COLO668 (cell line): ENCODE data around the gene SLC22A12.
"Not testable (repeated sequence)": the region's sequence is repeated elsewhere in the genome, so short reads cannot be mapped to it uniquely, and the experiment has no call there.

ENCODE experiments used
- DNase-seq: peaks from one replicate; lab custom pipeline; 2025; ENCODE audit not compliant: unreplicated experiment; lab: John Stamatoyannopoulos, UW

SLC22A12 gene

DNA sequence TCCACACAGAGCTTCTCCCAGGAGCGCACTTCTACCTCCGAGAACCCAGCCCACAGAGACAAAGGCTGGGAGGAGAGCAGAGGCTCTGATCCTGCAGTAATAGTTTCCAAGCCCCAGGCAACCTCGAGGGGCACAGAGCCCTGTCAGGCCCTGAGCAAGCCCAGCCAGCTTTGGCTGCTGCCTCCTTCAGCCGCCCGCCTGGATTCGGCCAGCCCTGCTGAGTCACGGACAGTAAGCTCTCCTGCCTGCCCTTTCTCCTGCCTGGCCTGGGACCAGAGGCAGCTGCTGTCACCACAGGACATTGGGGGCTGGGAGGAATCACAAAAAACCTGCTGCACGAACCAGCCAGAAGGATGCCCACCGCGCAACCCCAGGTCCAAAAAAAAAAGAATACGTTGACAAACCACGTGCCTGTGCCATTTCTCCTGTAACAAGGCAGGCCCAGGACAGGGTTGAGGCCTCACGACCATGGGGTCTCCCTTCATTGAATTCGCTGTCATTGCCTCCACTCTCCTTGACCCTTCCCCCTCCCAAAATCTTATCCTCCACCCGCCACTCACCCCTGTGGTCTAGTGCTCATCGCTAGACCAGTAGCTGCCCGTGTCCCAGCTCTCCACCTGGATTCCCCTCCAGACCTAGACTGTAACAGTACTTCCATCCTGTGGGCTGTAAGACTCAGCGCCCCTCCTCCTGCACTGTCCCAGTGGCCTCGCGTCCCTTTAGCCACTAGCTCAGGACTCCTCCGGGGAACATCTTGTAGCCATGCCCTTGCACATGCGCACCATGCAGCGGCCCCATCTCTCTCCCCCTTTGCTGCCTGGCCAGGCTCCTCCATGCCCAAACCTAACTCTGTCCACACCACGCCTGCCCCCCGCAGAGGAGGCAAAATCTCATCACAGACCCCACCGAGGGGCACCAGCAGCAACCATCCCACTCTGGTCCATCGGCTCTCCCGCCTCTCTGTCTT, 7.4 kb upstream of the SLC22A12 start:
- no peak for DNase-seq

DNA sequence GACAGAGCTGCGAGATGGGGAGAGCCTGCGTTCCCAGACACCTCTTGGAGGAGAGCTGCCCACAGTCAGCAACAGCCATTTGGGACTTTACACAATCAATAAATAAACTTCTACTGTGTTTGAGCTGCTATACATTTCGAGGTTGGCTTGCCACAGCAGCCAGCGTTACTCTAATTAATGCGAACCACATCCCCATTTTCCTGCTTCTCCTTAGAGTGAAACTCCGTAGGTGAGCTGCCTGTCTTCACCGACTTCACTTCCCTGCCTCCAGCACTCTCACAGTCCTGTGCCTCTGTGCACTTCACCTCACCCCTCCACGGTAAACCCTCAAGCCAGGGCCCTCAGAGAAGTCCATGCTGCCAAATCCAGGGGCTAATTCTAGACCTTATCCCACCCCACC, 5.9 kb upstream of the SLC22A12 start:
- DNase-seq, result no peak

DNA sequence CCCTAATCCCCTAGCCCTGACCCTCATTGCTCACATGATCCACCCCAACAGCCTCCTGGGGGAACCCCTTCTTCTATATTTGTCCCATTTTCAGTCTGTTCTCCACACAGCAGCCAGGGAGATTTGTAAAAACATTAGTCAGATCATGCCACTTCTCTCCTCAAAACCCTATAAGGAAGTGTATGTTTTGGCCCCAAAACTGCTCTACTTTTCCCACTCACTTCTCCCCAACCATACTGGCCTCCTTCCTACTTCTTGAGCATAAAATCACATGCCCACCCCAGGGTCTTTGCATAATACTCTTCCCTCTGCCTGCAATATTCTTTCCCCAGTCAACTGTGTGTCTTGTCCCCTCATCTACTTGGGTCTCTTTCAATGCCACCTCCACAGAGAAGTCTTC, 4.7 kb upstream of the SLC22A12 start:
- no peak for DNase-seq

DNA sequence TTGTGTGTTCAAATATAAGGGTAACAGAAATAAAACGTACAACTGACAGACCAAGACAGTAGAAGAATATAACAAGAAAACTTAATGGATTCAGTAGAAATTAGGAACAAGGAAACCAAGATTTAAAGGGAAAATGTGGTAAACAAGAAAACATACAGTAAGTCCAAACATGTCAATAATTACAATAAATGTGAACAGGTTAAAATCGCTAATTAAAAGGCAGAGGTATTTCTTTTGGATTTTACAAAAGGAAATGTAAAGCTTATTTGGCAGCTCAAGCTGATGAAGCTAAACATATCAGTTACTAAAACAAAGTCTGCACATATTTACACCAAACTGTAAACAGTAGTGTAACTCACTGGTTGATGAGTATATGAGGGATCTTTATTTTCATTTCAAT, 2.3 kb upstream of the SLC22A12 start:
- DNase-seq, result no peak

DNA sequence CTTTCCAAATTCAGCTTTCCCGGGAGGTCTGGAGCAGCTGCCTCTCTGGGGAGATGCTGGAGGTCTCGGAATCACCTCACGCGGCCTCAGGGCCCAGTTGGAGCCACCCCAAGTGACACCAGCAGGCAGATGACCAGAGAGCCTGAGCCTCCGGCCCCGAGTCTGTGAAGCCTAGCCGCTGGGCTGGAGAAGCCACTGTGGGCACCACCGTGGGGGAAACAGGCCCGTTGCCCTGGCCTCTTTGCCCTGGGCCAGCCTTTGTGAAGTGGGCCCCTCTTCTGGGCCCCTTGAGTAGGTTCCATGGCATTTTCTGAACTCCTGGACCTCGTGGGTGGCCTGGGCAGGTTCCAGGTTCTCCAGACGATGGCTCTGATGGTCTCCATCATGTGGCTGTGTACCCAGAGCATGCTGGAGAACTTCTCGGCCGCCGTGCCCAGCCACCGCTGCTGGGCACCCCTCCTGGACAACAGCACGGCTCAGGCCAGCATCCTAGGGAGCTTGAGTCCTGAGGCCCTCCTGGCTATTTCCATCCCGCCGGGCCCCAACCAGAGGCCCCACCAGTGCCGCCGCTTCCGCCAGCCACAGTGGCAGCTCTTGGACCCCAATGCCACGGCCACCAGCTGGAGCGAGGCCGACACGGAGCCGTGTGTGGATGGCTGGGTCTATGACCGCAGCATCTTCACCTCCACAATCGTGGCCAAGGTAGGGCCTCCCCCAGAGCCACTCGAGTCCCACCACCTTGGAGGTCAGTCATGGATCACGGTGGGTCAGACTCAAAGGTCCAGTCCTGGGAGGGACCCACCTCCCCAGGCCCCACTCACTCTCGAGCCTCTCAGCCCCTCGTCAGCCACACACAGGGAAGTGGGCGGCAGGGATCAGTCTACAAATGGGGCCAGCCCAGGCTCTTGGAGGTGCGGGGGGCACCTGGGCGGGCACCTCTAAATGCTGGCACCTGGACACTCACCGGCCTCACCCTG, 525 bp downstream of the SLC22A12 start:
- no peak for DNase-seq

DNA sequence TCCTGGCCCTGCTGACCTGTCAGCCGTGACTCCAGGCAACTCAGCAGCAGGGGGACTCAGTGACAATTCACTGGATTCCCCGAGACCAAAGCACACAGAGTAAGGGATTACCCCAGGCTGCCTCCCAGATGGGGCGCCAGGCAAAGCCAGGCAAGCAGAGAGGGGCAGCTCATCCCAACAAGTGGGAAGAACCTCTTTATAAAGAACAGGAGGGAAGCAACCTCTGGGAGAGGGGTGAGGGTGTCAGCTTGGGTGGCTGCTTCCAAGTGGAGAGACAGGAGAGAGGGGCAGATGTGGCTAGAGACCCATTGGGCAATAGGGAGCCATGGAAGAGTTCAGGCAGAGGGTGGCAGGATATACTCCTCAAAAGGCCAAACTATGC, 1.2 kb downstream of the SLC22A12 start:
- no peak for DNase-seq

DNA sequence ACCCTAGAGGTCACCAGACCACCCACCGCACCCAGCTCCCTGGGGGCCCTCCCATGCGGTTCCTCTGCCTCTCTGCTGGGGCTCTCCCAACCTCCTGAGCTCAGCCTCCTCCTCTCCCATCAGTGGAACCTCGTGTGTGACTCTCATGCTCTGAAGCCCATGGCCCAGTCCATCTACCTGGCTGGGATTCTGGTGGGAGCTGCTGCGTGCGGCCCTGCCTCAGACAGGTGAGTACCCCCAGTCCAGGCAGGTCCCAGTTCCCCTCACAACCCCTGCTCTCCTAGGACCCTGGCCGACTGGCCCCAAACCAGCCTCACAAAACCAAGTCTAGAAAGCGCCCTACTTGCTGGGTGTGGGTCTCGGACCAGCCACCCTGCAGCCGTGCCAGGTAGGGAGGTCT, 1.6 kb downstream of the SLC22A12 start:
- no peak for DNase-seq

DNA sequence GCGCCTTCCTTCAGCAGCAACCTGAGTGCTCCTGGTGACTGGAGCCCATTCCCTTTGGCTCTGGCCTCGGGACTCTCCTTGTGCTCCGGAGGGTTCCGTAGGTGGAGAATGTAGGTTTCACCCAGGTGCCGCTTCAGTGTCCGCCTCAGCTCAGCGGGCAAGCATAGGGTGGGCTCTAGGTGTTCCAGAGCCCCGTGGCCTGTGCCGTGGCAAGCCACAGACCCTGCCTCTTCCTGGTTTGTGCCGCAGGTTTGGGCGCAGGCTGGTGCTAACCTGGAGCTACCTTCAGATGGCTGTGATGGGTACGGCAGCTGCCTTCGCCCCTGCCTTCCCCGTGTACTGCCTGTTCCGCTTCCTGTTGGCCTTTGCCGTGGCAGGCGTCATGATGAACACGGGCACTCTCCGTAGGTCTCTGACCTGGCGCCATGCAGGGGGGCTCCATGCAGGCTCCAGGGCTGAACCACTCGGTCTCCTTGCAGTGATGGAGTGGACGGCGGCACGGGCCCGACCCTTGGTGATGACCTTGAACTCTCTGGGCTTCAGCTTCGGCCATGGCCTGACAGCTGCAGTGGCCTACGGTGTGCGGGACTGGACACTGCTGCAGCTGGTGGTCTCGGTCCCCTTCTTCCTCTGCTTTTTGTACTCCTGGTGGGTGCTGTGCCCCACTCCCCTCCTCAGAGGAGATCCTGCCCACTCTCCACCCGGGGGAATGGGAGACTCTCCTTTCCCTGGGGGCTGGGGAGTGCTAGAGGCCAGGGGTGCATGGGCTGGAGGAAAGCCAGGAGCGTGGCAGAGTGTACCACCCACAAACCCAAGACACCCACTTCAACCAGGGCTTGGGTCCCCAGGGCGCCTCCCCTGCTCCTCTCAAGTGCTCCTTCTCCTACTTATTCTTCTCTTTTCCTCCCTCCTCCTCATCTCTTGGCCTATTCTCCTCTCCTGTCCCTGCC, 2.4 kb downstream of the SLC22A12 start:
- DNase-seq, result no peak

DNA sequence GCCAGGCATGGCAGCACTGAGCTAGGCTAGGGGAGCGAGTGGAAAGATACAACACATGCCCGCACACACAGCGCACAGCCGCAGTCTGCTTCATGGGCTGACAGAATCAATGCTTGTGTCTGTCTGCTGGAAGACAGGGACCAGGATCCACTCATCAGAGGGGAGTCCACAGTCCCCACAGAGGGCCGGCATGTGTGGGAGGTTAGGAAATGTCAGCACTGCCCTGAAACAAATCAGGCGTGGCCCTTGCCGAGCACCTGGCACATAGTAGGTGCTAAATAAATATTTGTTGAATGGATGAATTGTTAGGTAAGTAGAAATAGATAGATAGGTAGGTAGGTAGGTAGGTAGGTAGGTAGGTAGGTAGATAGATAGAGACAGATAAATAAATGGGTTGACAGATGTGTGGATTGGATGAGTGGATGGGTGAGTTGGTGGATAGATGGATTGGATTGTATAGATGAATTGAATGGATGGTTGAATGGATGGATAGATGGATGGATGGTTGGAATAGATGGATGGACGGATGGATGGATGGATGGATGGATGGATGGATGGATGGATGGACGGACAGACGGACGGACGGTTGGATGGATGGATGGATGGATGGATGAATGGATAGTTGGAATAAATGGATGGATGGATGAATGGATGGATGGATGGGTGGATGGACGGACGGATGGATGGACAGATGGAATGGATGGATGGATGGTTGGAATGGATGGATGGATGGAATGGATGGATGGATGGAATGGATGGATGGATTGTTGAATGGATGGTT, 3.3 kb downstream of the SLC22A12 start:
- DNase-seq, result no peak

DNA sequence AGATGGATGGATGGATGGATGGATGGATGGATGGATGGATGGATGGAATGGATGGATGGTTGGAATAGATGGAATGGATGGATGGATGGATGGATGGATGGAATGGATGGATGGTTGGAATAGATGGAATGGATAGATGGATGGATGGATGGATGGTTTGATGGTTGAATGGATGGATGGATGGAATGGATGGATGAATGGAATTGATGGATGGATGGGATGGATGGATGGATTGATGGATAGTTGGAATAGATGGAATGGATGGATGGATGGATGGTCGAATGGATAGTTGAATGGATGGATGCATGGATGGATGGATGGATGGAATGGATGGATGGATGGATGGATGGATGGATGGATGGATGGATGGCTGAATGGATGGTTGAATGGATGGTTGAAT, 4.9 kb downstream of the SLC22A12 start:
- not testable (repeated sequence) for DNase-seq

DNA sequence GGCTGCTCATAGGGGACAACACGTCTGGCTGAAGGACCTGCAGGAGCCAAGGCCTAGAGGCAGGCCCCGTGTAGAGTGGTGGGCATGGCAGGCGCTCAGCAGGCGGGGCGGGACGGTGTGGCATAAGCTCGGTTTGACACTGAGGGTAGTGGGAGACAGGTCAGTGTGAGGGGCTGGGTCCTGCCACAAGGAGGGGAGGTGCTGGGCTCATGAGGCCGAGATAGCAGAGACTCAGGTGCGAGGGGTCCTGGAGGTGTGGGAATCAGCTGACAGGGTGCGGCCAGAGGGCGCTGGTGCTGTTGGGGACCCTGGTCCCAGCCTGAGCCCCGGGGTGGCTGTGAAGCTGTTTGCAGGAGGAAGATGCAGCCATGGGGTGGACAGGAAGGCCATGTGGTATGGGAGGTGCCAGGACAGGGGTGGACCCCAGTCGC, 6.7 kb downstream of the SLC22A12 start:
- DNase-seq, result no peak

DNA sequence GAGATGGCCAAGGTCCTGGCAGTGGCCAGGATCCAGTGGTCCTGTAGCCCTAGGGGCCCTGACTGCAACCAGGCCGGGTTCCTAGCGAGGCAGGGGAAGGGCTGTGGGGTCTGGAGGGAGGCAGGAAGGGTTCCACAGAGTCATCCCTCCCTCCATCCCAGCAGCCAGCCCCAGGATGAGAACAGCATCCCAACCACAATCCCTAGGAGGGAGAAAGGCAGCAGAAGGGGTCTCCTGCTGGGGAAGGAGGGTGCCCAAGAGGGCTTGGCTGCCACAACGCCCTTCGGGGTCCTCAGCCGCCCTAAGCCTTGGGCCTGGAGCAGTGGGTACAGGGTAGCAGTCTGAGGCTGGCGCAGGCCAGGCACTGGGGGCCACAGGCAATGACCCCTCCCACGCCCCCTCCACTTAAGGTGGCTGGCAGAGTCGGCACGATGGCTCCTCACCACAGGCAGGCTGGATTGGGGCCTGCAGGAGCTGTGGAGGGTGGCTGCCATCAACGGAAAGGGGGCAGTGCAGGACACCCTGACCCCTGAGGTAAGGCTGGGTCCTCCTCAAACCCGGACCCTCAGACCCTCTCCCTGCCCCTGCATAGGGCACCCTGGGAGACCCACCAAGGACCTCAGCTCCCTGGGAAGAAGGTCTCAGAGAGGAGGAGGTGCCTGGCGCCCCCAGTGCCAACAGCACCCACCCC, 7.2 kb downstream of the SLC22A12 start:
- no peak for DNase-seq

DNA sequence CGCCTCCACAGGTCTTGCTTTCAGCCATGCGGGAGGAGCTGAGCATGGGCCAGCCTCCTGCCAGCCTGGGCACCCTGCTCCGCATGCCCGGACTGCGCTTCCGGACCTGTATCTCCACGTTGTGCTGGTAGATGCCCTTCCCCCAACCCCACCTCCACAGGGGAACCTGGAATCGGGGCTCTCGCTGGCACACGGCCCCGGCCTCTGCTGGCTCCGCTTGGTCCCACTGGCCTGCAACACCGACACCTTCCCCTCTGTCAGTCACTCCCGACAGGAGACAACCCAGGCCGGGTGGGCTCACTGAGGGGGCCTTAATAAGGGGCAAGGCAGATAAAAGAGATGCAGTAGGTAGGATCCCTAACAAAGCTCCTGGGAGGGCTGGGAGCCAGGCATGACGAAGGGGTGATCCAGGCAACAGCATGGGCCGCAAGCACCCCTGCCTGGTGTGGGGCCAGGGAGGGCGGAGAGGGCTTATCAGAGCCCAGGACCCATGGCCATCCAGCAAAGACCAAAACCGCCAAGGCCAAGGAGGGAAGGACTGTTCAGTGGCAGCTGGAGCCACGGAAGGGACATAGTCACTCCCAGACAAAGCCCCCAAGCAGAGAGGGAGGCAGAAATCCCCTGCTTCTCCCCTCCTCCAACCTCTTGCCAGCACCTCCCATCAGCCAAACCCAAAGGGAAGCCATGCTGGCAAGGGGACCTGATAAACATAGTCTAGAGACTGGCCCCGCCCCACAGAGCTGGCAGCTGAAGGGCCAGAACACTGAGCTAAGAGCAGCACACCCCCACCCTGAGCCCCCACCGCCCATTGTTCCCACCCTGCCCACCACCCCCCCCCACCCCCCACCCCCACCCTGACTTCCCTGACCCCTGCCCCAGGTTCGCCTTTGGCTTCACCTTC, 8.0 kb downstream of the SLC22A12 start:
- DNase-seq, result no peak

DNA sequence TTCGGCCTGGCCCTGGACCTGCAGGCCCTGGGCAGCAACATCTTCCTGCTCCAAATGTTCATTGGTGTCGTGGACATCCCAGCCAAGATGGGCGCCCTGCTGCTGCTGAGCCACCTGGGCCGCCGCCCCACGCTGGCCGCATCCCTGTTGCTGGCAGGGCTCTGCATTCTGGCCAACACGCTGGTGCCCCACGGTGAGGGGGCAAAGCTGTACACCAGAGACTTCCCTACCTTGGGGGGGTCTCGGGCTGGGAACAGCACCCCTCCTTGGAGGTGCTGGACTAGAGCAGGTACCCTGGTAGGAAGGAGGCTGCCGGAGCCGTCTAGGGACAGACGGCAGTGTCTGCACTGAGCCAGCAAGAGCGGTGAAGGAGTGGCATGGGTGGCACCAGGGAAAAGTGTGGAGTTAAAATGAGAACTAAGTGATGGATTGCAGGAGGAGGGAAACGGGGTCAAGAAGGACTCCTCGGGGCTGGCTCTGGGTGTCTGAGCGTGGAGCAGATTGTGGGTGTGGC, 8.7 kb downstream of the SLC22A12 start:
- no peak for DNase-seq

DNA sequence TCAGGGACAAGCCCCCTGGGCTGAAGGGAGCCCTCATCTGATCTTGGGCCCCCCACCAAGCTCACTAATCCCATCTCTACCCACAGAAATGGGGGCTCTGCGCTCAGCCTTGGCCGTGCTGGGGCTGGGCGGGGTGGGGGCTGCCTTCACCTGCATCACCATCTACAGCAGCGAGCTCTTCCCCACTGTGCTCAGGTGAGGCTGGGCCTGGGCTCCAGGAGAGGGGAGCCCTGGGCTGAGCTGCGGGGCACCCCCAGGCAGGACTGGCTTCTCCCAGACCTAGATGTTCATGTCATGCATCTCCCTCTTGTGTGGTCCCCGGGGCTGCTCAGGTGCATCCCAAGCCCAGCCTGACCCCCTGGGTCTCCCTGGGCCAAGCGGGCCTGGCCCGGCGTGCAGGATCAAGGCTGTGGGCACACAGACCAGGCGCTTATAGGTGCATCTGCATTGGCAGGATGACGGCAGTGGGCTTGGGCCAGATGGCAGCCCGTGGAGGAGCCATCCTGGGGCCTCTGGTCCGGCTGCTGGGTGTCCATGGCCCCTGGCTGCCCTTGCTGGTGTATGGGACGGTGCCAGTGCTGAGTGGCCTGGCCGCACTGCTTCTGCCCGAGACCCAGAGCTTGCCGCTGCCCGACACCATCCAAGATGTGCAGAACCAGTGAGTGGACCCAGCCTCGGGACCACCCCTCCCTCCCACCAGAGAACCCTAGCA, 9.4 kb downstream of the SLC22A12 start:
- DNase-seq, result no peak

DNA sequence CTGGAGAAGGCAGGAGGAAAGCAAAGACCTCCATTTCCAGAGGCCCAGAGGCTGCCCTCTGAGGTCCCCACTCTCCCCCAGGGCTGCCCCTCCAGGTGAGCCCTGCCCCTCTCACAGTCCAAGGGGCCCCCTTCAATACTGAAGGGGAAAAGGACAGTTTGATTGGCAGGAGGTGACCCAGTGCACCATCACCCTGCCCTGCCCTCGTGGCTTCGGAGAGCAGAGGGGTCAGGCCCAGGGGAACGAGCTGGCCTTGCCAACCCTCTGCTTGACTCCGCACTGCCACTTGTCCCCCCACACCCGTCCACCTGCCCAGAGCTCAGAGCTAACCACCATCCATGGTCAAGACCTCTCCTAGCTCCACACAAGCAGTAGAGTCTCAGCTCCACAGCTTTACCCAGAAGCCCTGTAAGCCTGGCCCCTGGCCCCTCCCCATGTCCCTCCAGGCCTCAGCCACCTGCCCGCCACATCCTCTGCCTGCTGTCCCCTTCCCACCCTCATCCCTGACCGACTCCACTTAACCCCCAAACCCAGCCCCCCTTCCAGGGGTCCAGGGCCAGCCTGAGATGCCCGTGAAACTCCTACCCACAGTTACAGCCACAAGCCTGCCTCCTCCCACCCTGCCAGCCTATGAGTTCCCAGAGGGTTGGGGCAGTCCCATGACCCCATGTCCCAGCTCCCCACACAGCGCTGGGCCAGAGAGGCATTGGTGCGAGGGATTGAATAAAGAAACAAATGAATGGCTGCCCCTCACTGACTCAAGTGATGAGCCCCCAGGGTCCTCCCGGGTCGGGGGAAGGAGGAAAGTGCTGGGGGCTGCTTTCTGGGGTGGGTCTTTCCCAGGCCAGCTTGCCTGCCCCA, 10.8 kb downstream of the SLC22A12 start:
- no peak for DNase-seq
